HepG2 (cell line): Measurements from ENCODE around the gene ZCCHC3. TPM values are rescaled to one million over a fixed set of nuclear protein-coding genes. Genes with fewer than 3 reads are reported as not detected.

Source experiments
- ARID2 ChIP-seq: sonication (generic); formaldehyde crosslinking; IDR thresholded peaks from 2 replicates; pipeline ENCODE4 v1.8.1; 2022; ENCODE audit warnings: mild to moderate bottlenecking, missing genetic modification reagents, borderline replicate concordance
- ESRRA ChIP-seq: sonication (generic); formaldehyde crosslinking; IDR thresholded peaks from 2 replicates; pipeline ENCODE4 v1.5.1; 2020; ENCODE audit warnings: mild to moderate bottlenecking, low read depth, missing genetic modification reagents
- MTF1 ChIP-seq: sonication (generic); formaldehyde crosslinking; IDR thresholded peaks from 2 replicates; pipeline ENCODE4 v1.5.0; 2020; ENCODE audit warnings: missing genetic modification reagents
- RFXAP ChIP-seq: sonication (generic); formaldehyde crosslinking; IDR thresholded peaks from 2 replicates; pipeline ENCODE4 v1.4.0; 2020; ENCODE audit warnings: missing genetic modification reagents, borderline replicate concordance
- RXRA ChIP-seq: sonication (generic); formaldehyde crosslinking; IDR thresholded peaks from 2 replicates; pipeline ENCODE4 v1.5.1; 2020; ENCODE audit warnings: missing genetic modification reagents
- SALL2 ChIP-seq: sonication (generic); formaldehyde crosslinking; IDR thresholded peaks from 2 replicates; pipeline ENCODE4 v1.8.1; 2023; ENCODE audit warnings: mild to moderate bottlenecking, missing genetic modification reagents, inconsistent platforms
- THYN1 ChIP-seq: sonication (generic); formaldehyde crosslinking; IDR thresholded peaks from 2 replicates; pipeline ENCODE4 v1.8.1; 2023; ENCODE audit warnings: low read depth, mild to moderate bottlenecking, moderate library complexity, missing genetic modification reagents, borderline replicate concordance
- polyA plus RNA-seq, 8 experiments: library from polyadenylated mRNA; depleted of rRNA in 3 of 8; stranded (reverse) in 7 of 8; unstranded in 1 of 8; fragments of >200 nt; fragmentation: Illumina TruSeq in 4 of 8; extraction: Trizol in 4 of 8; gene quantifications; 2 replicates each; pipeline versions ENCODE4 v1.2.1 to v1.2.3, GENCODE V29; 2011 to 2016; ENCODE audit warnings: low read depth in 4 of 8, missing spikeins in 1 of 8, mixed read lengths in 1 of 8; ENCODE audit not compliant: insufficient read depth in 1 of 8
- total RNA-seq, 5 experiments: library from RNA; depleted of rRNA; stranded (reverse); fragments of >200 nt; fragmentation: Illumina TruSeq; extraction: Trizol; gene quantifications; 2 replicates each; pipeline ENCODE4 v1.2.3, GENCODE V29; 2016; ENCODE audit warnings: low read depth in 1 of 5
- TF ChIP-seq, protein P1 (sequence below): sonication (generic); formaldehyde crosslinking; IDR thresholded peaks from 2 replicates; pipeline ENCODE4 v1.4.0; 2020; ENCODE audit warnings: missing genetic modification reagents, borderline replicate concordance
- TF ChIP-seq, protein P2 (sequence below): sonication (generic); formaldehyde crosslinking; IDR thresholded peaks from 2 replicates; pipeline ENCODE4 v1.8.0; 2022; ENCODE audit warnings: missing genetic modification reagents, mild to moderate bottlenecking, inconsistent platforms, borderline replicate concordance
- TF ChIP-seq, protein P3 (sequence below): fragments of 450-650 bp; IDR thresholded peaks from 2 replicates; pipeline ENCODE4 v1.6.1; 2016
- TF ChIP-seq, protein P4 (sequence below): sonication (generic); formaldehyde crosslinking; IDR thresholded peaks from 2 replicates; pipeline ENCODE4 v1.8.0; 2022; ENCODE audit warnings: mild to moderate bottlenecking, missing genetic modification reagents, borderline replicate concordance
- TF ChIP-seq, protein P5 (sequence below): sonication (generic); formaldehyde crosslinking; IDR thresholded peaks from 2 replicates; pipeline ENCODE4 v1.5.0; 2020; ENCODE audit warnings: missing genetic modification reagents, mild to moderate bottlenecking, borderline replicate concordance
- TF ChIP-seq, protein P6 (sequence below): sonication (generic); formaldehyde crosslinking; IDR thresholded peaks from 2 replicates; pipeline ENCODE4 v1.5.0; 2020; ENCODE audit warnings: mild to moderate bottlenecking, missing genetic modification reagents

The ZCCHC3 gene
- total and polyA plus RNA-seq, 2 of the 13 experiments (the other 11 are each of a cell fraction or from before 2014, with no cell fraction given) = 46.6 to 63.0 TPM

DNA sequence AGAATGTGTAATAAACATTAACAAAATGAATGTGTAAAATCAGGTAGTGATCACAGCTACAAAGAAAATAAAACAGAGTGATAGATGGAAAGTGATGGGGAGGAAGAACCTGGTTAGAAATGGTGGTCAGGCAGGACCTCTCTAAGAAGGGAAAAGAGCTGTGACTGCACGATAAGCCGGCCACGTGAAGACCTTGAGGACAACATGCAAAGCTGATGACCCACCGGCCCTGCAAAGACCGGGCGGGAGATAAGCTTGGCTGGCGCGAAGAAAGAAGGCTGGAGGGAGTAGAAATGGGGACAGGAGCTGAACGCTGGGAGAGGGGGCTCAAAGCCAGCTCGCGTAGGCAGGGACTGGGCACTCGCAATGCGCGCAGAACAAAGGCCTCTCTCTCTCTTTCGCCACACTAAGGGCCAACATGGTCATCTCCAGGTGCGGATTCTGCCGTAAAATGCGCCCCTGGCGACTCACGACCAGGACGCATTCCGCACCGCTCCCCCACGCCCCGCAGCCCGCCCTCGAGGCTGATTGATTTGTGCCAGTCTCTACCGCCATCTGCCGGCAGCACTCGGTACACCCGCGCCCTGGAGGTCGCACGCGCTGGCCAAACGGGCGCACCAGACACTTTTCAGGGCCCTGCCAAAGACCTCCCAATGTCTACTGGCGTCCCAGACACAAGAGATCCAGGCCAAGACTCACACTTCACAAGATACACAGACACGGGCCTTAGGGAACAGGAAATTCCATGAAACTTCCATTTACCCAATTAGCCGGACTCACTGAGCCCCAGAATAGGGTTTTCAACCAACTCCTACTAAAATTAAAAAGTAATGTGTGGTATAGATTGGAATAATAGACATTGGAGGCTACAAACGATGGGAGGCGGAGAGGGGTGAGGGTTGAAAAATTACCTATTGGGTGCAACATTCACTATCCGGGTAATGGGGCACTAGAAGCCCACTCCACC, 30.5 kb upstream of the ZCCHC3 start (continued):
- TF ChIP-seq, protein P1, sequence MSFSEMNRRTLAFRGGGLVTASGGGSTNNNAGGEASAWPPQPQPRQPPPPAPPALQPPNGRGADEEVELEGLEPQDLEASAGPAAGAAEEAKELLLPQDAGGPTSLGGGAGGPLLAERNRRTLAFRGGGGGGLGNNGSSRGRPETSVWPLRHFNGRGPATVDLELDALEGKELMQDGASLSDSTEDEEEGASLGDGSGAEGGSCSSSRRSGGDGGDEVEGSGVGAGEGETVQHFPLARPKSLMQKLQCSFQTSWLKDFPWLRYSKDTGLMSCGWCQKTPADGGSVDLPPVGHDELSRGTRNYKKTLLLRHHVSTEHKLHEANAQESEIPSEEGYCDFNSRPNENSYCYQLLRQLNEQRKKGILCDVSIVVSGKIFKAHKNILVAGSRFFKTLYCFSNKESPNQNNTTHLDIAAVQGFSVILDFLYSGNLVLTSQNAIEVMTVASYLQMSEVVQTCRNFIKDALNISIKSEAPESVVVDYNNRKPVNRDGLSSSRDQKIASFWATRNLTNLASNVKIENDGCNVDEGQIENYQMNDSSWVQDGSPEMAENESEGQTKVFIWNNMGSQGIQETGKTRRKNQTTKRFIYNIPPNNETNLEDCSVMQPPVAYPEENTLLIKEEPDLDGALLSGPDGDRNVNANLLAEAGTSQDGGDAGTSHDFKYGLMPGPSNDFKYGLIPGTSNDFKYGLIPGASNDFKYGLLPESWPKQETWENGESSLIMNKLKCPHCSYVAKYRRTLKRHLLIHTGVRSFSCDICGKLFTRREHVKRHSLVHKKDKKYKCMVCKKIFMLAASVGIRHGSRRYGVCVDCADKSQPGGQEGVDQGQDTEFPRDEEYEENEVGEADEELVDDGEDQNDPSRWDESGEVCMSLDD (CRISPR knock-in tag) = peak; percentile 59; the same call in 1 of the 2 replicates
- TF ChIP-seq RXRA (CRISPR knock-in tag) (peak; percentile 88), MTF1 (CRISPR knock-in tag) (peak; percentile 86; the same call in 1 of the 2 replicates), THYN1 (CRISPR knock-in tag) (peak; percentile 98; the same call in 1 of the 2 replicates), RFXAP (CRISPR knock-in tag) (peak; percentile 93; the same call in 1 of the 2 replicates), ESRRA (CRISPR knock-in tag) (peak; percentile 61), SALL2 (peak; percentile 97), ARID2 (peak; percentile 99)
- TF ChIP-seq, protein P2, sequence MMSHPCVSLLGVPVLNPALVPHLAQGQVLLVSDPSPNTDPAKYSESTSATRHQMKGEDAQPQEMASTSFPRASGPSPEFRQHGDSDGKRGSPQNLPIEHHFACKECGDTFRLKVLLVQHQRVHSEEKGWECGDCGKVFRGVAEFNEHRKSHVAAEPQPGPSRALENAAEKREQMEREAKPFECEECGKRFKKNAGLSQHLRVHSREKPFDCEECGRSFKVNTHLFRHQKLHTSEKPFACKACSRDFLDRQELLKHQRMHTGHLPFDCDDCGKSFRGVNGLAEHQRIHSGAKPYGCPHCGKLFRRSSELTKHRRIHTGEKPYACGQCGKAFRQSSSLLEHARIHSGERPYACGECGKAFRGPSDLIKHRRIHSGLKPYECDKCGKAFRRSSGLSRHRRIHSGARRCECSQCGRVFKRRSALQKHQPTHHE (CRISPR knock-in tag) = peak; percentile 84
- TF ChIP-seq, protein P3, sequence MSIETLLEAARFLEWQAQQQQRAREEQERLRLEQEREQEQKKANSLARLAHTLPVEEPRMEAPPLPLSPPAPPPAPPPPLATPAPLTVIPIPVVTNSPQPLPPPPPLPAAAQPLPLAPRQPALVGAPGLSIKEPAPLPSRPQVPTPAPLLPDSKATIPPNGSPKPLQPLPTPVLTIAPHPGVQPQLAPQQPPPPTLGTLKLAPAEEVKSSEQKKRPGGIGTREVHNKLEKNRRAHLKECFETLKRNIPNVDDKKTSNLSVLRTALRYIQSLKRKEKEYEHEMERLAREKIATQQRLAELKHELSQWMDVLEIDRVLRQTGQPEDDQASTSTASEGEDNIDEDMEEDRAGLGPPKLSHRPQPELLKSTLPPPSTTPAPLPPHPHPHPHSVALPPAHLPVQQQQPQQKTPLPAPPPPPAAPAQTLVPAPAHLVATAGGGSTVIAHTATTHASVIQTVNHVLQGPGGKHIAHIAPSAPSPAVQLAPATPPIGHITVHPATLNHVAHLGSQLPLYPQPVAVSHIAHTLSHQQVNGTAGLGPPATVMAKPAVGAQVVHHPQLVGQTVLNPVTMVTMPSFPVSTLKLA = peak; percentile 21; the same call in 1 of the 2 replicates
- TF ChIP-seq, protein P4, sequence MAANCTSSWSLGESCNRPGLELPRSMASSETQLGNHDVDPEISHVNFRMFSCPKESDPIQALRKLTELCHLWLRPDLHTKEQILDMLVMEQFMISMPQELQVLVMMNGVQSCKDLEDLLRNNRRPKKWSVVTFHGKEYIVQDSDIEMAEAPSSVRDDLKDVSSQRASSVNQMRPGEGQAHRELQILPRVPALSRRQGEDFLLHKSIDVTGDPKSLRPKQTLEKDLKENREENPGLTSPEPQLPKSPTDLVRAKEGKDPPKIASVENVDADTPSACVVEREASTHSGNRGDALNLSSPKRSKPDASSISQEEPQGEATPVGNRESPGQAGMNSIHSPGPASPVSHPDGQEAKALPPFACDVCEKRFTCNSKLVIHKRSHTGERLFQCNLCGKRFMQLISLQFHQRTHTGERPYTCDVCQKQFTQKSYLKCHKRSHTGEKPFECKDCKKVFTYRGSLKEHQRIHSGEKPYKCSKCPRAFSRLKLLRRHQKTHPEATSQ (CRISPR knock-in tag) = peak; percentile 97
- TF ChIP-seq, protein P5, sequence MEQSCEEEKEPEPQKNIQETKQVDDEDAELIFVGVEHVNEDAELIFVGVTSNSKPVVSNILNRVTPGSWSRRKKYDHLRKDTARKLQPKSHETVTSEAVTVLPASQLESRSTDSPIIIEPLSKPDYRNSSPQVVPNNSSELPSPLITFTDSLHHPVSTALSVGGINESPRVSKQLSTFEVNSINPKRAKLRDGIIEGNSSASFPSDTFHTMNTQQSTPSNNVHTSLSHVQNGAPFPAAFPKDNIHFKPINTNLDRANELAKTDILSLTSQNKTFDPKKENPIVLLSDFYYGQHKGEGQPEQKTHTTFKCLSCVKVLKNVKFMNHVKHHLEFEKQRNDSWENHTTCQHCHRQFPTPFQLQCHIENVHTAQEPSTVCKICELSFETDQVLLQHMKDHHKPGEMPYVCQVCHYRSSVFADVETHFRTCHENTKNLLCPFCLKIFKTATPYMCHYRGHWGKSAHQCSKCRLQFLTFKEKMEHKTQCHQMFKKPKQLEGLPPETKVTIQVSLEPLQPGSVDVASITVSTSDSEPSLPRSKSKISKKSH (CRISPR knock-in tag) = peak; percentile 99
- TF ChIP-seq, protein P6, sequence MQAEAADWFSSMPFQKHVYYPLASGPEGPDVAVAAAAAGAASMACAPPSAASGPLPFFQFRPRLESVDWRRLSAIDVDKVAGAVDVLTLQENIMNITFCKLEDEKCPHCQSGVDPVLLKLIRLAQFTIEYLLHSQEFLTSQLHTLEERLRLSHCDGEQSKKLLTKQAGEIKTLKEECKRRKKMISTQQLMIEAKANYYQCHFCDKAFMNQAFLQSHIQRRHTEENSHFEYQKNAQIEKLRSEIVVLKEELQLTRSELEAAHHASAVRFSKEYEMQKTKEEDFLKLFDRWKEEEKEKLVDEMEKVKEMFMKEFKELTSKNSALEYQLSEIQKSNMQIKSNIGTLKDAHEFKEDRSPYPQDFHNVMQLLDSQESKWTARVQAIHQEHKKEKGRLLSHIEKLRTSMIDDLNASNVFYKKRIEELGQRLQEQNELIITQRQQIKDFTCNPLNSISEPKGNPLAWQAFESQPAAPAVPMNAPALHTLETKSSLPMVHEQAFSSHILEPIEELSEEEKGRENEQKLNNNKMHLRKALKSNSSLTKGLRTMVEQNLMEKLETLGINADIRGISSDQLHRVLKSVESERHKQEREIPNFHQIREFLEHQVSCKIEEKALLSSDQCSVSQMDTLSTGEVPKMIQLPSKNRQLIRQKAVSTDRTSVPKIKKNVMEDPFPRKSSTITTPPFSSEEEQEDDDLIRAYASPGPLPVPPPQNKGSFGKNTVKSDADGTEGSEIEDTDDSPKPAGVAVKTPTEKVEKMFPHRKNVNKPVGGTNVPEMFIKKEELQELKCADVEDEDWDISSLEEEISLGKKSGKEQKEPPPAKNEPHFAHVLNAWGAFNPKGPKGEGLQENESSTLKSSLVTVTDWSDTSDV = peak; percentile 90; the same call in 1 of the 2 replicates
